ENCODE measurements around the gene ME3.

GRCh38 chr11:86591631-86592030 lies 80.8 kb downstream of the ME3 start:
- TF ChIP-seq CTCF (IDR thresholded peaks at IDR 0.05) (no peak), POLR2A (IDR thresholded peaks at IDR 0.05) (no peak)
